RWPE2 (cell line): ENCODE data around the gene C8A.

ENCODE experiments used
- ATAC-seq: fragments of 200-7000 bp; cut with Tn5 transposase; 3 replicates; pipeline ENCODE4 v1.9.1; 2021; ENCODE audit warnings: low read depth
- DNase-seq: peaks from one replicate; pipeline ENCODE4 v3.0.0-alpha.2; 2020; ENCODE audit warnings: low spot score
- H3K27ac ChIP-seq: fragments of 450-650 bp; 2 replicates; pipeline ENCODE4 v1.5.1; 2017; ENCODE audit warnings: mild to moderate bottlenecking; ENCODE audit not compliant: poor library complexity, severe bottlenecking
- H3K27me3 ChIP-seq: fragments of 250-450 bp; sonication (Bioruptor Pico); 2 replicates; pipeline ENCODE4 v1.5.1; 2021; ENCODE audit warnings: mild to moderate bottlenecking, moderate library complexity; ENCODE audit not compliant: insufficient read depth, poor library complexity, severe bottlenecking
- H3K36me3 ChIP-seq: fragments of 250-450 bp; sonication (Bioruptor Pico); 2 replicates; pipeline ENCODE4 v1.5.1; 2020; ENCODE audit warnings: low read depth, mild to moderate bottlenecking, moderate library complexity
- H3K4me1 ChIP-seq: fragments of 250-450 bp; sonication (Bioruptor Pico); 2 replicates; pipeline ENCODE4 v1.5.1; 2021; ENCODE audit warnings: mild to moderate bottlenecking, moderate library complexity; ENCODE audit not compliant: insufficient read depth, poor library complexity, severe bottlenecking
- H3K4me3 ChIP-seq: fragments of 250-450 bp; sonication (Bioruptor Pico); 2 replicates; pipeline ENCODE4 v1.5.1; 2021; ENCODE audit warnings: mild to moderate bottlenecking, moderate library complexity; ENCODE audit not compliant: severe bottlenecking
- H3K9me3 ChIP-seq: fragments of 250-450 bp; sonication (Bioruptor Pico); 2 replicates; pipeline ENCODE4 v1.5.1; 2021; ENCODE audit warnings: mild to moderate bottlenecking, moderate library complexity; ENCODE audit not compliant: severe bottlenecking
- CTCF ChIP-seq: fragments of 450-650 bp; IDR thresholded peaks from one replicate; pipeline ENCODE4 v1.5.1; 2017; ENCODE audit warnings: mild to moderate bottlenecking, moderate library complexity; ENCODE audit not compliant: poor library complexity, severe bottlenecking

C8A gene

DNA sequence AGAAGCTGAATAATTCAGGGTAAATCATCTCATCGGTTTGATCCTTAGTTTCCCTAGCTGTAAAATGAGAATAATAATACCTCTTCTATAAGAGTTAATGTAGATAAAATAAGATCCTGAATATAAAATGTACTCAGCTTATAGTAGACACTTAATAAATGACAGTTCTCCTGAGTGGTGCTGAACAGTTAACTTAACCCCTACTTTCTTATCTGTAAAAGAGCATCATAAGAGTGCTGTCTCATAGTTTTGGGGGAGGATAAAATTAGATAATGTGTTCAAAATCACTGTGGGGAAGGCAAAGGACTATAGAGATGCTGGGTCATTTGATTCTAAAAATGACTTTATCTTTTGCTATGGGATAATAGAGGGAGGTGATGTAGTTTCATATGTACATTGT lies 593 bp downstream of the C8A start:
- Histone ChIP-seq H3K27ac (no peak overlapping the region), H3K27me3 (peaks cover 24% of the 10 kb centered on the region), H3K36me3 (no peaks in the 10 kb centered on the region), H3K4me1 (no peaks in the 10 kb centered on the region), H3K9me3 (no peaks in the 10 kb centered on the region), H3K4me3 (no peak overlapping the region)
- no peak for DNase-seq
- TF ChIP-seq CTCF, result no peak
- ATAC-seq, result no peak

- ATAC-seq (no peak), DNase-seq (no peak)
- Histone ChIP-seq H3K27me3 (peaks cover 24% of the 10 kb centered on the region), H3K4me1 (no peaks in the 10 kb centered on the region), H3K27ac (no peak overlapping the region), H3K4me3 (no peak overlapping the region), H3K9me3 (no peaks in the 10 kb centered on the region), H3K36me3 (no peaks in the 10 kb centered on the region)
- no peak for TF ChIP-seq CTCF
These were observed 1.6 kb downstream of the C8A start for GRCh38 chr1:56856186-56856585.

GRCh38 chr1:56859287-56859686 lies 4.7 kb downstream of the C8A start:
- H3K36me3 ChIP-seq, result no peaks in the 10 kb centered on the region
- no peak for DNase-seq
- H3K27ac ChIP-seq, result no peak overlapping the region
- H3K4me3 ChIP-seq, result no peak overlapping the region
- H3K4me1 ChIP-seq, result no peaks in the 10 kb centered on the region
- H3K27me3 ChIP-seq, result peaks cover 21% of the 10 kb centered on the region
- no peaks in the 10 kb centered on the region for H3K9me3 ChIP-seq
- no peak for ATAC-seq
- TF ChIP-seq CTCF, result no peak

DNA sequence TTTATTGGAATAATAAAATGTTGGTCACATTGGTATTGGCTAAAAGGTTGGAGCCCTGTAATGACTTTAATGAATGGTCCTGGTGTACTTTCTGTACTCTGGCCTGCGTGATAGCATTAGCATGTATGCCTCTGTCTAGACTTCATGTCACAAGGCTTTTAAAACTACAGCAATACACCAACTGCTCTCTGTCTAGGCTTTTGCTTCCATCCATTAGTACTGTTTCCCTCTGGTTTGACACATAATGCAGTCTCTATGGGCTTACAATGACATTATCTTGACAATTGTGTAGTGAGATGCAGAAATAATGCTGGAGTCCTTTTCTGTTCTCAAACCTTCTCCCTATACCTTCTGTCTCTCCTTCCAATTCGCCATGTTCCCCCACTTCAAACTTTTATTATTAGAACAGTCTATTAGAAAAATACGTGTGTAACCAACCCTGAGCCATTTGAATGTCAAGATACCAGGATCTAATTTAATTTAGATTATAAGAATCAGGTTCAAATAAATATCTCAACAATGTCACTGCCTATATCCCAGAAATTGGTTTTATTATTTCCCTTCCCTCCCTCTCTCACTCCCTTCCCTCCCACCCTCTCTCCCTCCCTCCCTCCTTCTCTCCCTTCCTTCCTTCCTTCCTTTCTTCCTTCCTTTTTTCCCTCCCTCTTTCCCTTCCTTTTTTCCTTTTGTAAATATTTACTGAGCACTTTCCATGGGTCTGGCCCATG lies 8.8 kb downstream of the C8A start:
- Histone ChIP-seq H3K36me3 (no peaks in the 10 kb centered on the region), H3K9me3 (no peaks in the 10 kb centered on the region), H3K27me3 (no peaks in the 10 kb centered on the region), H3K4me1 (no peaks in the 10 kb centered on the region), H3K27ac (no peak overlapping the region), H3K4me3 (no peak overlapping the region)
- DNase-seq, result no peak
- ATAC-seq, result no peak
- no peak for TF ChIP-seq CTCF

- DNase-seq, result no peak
- ATAC-seq, result no peak
- Histone ChIP-seq H3K9me3 (no peaks in the 10 kb centered on the region), H3K4me1 (no peaks in the 10 kb centered on the region), H3K27me3 (no peaks in the 10 kb centered on the region), H3K4me3 (no peak overlapping the region), H3K27ac (no peak overlapping the region), H3K36me3 (no peaks in the 10 kb centered on the region)
- no peak for TF ChIP-seq CTCF
These were observed 9.8 kb downstream of the C8A start for GRCh38 chr1:56864430-56864829.
